ENCODE measurements around the gene TRIM71.

TRIM71 gene

DNA sequence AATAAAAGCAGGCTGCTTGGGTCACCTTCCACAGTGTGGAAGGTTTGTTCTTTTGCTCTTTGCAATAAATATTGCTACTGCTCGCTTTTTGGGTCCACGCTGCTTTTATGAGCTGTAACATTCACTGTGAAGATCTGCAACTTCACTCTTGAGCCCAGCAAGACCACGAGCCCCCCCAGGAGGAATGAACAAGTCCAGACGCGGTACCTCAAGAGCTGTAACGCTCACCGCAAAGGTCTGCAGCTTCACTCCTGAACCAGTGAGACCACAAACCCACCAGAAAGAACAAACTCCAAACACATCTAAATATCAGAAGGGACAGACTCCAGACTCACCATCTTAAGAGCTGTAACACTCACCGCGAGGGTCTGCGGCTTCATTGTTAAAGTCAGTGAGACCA, 86.2 kb downstream of the TRIM71 start:
- DNase-seq (ENCODE audit: low read depth): no peak
- no peak overlapping the region for H3K4me3 ChIP-seq (ENCODE audit: low read depth, low read length)
- TF ChIP-seq CTCF (conservative IDR thresholded peaks at IDR 0.05; ENCODE audit: low read depth, low read length): no peak

- no peak for DNase-seq (ENCODE audit: low read depth)
- H3K4me3 ChIP-seq (ENCODE audit: low read depth, low read length): no peak overlapping the region
- TF ChIP-seq CTCF (conservative IDR thresholded peaks at IDR 0.05; ENCODE audit: low read depth, low read length): no peak
Observed at GRCh38 chr3:32909999-32910398, 92.2 kb downstream of the TRIM71 start.

DNA sequence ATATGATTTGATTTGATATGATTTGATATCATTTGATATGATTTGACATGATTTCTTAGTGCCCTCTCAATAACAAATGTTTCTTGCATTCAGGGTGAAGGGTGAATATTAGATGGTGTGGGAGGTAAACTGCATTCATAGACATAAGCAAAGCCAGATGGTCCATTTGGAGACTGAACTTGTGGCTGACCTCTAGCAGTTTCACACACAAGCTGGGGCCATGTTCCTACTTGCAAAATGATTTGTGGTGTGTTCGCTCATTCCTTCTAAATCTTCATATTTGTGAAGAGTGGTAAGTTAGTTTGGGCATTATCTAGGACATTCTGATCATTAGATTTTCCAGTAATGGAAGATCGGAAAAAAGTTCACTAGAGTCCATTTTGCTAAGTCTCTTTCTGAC, 93.2 kb downstream of the TRIM71 start:
- no peak for TF ChIP-seq CTCF (conservative IDR thresholded peaks at IDR 0.05; ENCODE audit: low read depth, low read length)
- H3K4me3 ChIP-seq (ENCODE audit: low read depth, low read length): no peak overlapping the region
- peak; percentile 65 for DNase-seq (ENCODE audit: low read depth)

DNA sequence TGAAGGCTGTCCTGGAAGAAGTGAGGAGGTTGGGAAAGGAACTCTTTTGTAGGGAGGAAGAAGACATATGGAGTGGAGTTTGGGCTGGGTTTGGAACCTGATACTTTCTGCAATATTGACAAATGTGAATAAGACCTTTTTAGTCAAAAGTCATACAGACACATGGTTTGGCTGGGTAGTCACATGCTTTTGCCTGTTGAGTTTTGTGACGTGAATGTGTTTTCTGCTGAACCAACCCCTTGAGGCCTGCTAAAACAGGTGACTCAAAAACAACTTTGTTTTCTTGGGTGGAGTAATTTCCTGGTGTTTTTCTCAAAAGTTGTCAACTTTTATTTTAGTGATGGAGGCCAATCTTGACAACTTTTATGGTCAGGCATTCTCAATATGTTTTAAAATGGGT, 94.2 kb downstream of the TRIM71 start:
- H3K4me3 ChIP-seq (ENCODE audit: low read depth, low read length): no peak overlapping the region
- no peak for TF ChIP-seq CTCF (conservative IDR thresholded peaks at IDR 0.05; ENCODE audit: low read depth, low read length)
- DNase-seq (ENCODE audit: low read depth): no peak

- DNase-seq (ENCODE audit: low read depth): peak; percentile 26
- TF ChIP-seq CTCF (conservative IDR thresholded peaks at IDR 0.05; ENCODE audit: low read depth, low read length): no peak
- H3K4me3 ChIP-seq (ENCODE audit: low read depth, low read length): no peak overlapping the region
Observed at GRCh38 chr3:32913790-32914446, 96.1 kb downstream of the TRIM71 start.

DNA sequence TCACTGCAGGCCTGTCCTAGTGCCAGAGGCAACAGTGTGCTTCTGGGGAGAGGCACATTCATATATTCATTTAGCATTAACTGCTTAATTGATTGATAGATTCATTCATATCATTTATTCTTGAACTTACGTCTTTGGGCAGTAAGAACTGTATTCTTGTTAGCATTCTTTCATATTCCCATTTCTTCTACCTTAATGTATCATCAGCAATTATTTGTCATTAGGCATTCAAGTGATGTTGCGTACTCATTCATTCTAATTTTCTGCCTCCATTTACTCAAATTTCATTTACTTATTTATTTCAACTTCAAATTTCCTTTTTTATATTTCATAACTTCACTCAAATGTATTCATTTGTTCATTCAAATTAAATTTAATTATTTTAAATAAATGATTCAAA, 102.1 kb downstream of the TRIM71 start:
- TF ChIP-seq CTCF (conservative IDR thresholded peaks at IDR 0.05; ENCODE audit: low read depth, low read length): no peak
- DNase-seq (ENCODE audit: low read depth): no peak
- no peak overlapping the region for H3K4me3 ChIP-seq (ENCODE audit: low read depth, low read length)

DNA sequence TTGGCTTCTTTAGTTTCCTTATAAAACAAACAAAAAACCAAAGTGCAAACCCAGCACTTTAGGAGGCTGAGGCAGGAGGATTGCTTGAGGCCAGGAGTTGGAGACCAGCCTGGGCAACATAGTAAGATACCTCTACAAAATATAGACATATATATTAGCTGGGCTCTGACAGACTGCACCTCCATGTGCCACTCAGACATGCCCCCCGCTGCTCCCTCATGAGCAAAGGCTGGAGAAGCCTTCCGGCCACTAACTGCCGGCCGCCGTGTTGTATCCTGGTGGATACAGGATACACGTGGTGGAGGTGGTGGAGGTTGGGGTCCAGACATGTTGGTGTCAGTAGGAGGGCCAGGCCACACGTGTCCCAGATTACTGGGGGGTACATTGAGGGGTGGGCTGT, 104.3 kb downstream of the TRIM71 start:
- no peak for TF ChIP-seq CTCF (conservative IDR thresholded peaks at IDR 0.05; ENCODE audit: low read depth, low read length)
- H3K4me3 ChIP-seq (ENCODE audit: low read depth, low read length): no peak overlapping the region
- no peak for DNase-seq (ENCODE audit: low read depth)
